NCI-H748 (cell line): ENCODE measurements around the gene NDUFS5.
A peak's percentile ranks its signal among the peaks of the same experiment; 100 is the strongest.
"Not testable (repeated sequence)": the region's sequence is repeated elsewhere in the genome, so short reads cannot be mapped to it uniquely, and the experiment has no call there.

ENCODE experiments used
- DNase-seq: peaks from one replicate; lab custom pipeline; 2025; ENCODE audit not compliant: unreplicated experiment; lab: John Stamatoyannopoulos, UW

NDUFS5 gene

DNA sequence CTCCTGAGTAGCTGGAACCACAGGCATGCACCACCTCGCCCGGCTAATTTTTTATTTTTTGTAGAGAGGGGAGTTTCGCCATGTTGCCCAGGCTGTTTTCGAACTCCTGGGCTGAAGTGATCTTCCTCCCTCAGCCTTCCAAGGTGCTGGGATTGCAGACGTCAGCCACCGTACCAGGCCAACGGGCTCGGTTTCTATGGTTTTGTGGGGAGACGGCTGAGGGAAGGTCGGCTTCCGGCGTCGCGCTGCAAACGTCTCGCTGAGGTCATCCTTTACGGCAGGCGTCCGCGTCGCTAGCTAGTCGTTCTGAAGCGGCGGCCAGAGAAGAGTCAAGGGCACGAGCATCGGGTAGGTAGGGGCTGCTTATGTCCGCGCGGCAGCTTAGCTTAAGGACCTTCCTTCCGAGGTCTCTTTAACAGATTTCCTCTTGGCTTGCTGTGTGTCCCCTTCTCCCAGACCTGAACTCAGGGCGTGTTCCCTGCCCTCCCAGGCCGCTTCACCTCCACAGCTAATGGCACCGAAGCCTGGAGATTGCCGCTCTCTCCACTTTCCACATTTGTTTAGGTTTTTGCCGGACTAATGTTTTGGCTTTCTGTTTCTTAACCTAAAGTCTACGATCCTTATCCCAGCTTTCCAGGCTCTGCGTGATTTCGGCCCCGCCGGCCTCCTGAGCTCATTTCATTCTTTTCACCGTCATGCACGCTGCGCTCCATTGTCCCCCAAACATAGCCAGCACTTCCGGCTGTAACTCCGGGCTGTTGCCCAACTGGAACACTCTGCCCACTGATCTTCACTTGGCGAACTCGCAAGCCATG, at the start of gene NDUFS5:
Gene NDUFS5, plus strand, starts transcription at position 300 of the 815 bp plus-strand sequence. CDS start 2,375 bp downstream, outside the sequence.
- DNase-seq: peak; percentile 87

DNA sequence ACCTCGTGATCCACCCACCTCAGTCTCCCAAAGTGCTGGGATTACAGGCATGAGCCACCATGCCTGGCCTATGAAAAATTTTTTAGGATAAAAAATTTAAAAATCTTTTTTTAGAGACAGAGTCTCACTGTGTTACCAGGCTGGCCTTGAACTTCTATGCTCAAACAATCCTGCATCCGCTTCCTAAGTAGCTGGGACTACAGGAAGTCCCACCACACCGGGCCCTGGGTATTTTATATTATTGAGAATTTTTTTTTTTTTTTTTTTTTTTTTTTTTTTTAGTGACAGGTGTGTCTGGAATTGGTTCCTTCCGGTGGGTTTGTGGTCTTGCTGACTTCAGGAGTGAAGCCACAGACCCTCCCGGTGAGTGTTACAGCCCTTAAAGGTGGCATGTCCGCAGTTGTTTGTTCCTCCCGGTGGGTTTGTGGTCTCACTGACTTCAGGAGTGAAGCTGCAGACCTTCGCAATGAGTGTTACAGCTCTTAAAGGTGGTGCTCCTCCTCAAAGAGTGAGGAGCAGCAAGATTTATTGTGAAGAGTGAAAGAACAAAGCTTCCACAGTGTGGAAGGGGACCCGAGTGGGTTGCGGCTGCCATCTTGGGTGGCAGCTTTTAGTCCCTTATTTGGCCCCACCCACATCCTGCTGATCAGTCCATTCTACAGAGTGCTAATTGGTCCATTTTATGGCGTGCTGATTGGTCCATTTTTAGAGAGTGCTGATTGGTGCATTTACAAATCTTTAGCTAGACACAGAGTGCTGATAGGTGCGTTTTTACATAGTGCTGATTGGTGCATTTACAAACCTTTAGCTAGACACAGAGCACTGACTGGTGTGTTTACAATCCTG, 48.5 kb upstream of the NDUFS5 start:
- DNase-seq: not testable (repeated sequence)

DNA sequence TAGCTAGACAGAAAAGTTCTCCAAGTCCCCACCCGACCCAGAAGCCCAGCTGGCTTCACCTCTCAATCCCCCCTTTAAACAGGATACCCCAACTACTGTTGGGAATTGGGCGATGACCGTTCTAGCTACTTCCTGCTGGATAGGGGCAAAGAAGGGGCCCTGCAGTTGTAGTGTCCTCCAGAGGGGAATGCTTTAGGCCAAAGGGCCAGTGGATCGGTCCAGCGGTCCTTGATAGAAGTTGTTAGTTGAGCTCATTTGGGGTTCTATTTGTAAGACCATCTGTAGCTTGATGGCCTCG, 48.0 kb upstream of the NDUFS5 start:
- DNase-seq: not testable (repeated sequence)

DNA sequence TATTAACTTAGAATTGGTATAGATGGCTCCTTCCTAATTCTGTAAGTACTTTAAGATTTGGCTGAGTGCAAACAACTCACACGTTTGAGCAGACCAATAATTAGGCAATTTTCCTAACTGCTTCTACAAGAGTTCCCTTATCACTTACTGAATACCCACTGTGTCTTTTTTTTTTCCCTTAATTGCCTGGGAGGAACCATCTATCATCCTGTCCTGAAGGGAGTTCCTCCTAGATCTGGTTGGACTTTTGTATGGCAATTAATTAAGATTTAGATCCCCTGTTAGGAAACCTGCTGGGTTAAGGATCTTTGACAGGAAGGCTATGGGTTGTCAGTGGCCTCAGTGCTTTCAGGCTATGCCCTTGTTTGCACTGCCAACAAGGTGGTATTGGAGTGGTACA, 46.8 kb upstream of the NDUFS5 start:
- DNase-seq: not testable (repeated sequence)

DNA sequence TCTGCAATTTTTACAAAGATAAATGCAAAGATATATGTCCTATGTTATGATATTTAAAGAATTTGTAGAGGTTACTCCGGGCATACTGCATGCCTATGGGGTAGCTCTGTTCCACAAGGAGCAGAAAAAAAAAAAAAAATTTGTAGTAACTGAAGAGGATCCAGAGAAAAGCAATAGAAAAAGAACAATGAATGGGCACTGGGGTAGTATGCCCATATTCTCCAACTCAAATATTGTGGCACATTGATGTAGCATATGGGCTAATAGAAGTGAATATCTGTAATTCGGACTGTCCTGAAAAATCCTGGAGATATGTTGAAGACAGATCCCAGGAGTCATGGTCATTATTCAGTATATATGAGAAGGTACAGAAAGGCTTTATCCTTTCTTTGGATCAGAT, 36.2 kb upstream of the NDUFS5 start:
- DNase-seq: no peak

DNA sequence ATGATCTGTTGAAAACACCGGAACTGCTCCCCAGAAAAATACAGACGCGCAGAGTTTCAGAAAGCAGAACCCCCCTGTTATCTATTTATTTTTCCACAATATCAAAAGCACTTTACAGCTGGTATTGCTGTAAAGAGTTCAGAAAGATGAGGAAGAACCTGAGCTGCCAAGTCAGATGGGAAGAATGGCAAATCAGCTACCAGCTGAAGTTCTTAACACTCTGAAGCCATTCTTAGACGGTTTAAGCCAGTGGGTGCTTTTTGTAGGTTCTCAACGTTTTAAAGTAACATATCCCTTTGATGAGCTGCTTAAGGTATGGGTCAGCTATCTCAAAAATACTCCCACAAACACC, 35.8 kb upstream of the NDUFS5 start:
- no peak for DNase-seq

DNA sequence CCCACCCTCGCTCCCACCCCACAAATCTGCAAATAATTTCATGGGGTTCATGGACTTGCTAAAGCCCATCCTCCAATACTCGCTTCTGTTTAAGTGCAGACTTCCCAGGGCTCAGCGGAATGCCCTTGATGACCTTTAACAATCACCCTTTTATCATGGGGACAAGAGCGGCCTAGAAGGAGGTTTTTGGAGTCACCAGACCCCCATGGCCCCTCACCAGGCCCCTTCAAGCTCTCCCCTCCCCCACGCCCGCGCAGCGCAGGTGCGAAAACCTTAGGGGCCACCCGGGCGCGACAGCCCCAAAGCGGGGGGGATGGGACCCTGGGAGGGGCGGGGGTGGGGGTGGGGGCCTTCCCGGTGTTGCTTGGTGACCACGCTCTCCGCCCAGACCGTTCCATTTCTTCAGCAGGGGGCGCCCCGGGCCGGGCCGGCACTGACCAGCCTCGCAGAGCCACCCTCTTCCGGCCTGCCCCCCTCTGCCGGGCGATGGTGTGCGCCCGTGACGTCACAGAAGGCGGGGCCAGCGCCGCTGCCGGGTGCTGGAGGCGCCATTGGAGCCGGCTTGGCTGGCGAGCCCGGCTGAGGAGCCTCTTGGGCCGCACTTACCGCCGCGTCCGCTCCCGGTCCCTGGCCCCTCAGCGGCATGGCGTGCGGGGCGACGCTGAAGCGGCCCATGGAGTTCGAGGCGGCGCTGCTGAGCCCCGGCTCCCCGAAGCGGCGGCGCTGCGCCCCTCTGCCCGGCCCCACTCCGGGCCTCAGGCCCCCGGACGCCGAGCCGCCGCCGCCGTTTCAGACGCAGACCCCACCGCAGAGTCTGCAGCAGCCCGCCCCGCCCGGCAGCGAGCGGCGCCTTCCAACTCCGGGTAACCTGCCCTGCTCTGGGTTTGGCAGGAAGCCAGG, 35.2 kb upstream of the NDUFS5 start, which contains the start of gene AKIRIN1:
Gene AKIRIN1, plus strand, starts transcription at position 539 of the 900 bp plus-strand sequence. Its CDS starts 105 bp downstream, at position 644.
- peak; percentile 93 for DNase-seq

DNA sequence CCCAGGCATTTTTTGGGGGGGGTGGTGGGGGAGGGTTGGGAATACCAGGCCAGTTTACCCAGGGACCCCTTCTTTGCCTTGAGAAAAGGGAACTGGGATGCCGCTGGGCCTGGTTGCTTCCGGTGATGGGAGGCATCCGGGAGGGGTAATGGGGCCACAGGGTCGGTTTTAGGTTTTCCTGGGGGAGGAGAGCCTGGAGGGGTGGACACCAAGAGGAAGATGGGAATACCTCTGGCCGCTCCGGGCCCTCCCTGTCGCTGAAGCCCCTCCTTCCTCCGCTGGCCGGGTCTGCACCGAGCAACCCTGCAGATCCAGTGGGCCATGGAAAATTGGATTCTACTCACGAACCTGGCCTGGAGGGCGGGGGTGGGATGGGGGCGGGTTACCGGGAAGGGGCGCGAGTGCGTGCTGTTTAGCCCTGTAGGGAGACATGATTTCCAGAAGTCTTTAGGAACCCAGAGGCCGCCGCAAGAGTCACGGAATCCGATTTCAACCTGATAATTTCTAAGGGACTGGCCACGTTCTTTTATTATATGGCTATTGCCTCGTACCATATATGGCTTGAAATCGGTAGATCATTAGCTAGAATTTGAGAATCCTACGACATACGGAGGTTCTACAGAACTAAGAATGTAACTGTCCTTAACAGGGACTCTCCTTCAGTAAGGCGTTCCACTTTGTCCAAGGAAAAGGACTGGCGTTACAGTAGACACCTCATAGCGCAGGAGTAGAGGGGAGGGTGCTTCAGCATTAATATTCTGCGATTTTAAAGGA, 34.3 kb upstream of the NDUFS5 start:
- DNase-seq: peak; percentile 39

DNA sequence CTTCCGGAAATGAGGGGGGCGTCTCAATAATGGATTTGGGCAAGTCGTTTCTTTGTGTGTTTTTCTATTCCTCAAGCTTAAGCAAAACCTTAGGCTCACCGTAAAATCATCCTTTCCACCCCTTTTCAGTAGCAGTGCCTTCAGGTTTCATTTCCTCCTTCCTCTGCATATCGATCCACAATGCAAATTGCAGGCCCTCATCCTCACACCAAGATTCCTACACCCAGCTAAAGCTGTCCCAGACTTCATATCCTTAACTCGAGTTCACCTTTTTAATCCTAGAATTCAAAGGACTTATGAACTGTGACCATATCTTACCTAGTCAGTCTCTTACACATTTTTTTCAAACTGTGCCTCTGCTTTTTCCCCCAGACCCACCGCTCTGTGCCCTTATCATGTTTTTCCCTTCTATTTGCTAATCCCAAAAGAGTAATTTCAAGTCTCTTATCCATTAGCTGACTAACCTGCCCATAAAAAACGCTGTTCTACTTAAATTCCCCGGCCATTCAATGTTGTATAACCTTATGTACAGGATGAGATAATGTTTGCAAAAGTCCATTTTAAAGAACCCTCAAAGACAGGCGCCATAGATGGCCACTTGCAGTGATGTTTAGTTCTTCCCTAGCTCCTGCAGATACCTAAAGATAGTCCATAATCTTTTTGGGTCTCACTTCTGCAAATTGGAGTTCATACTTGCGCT, 33.6 kb upstream of the NDUFS5 start:
- no peak for DNase-seq

DNA sequence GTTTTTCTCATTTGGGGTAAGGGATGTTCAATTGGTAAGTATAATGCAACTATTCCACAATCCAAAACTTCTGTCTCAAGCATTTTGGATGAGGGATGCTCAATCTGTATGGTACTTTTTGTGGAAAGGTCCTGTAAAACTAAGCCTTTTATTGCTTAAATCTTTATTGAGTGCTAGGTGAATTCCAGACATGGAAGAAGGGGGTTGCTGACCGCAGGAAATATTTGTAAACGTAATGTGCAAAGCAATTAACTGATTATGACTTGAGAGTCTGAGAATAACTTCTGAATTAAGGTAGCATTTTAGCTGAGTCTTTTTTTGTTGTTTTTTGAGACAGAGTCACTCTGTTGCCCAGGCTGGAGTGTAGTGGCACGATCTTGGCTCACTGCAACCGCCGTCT, 32.0 kb upstream of the NDUFS5 start:
- no peak for DNase-seq

DNA sequence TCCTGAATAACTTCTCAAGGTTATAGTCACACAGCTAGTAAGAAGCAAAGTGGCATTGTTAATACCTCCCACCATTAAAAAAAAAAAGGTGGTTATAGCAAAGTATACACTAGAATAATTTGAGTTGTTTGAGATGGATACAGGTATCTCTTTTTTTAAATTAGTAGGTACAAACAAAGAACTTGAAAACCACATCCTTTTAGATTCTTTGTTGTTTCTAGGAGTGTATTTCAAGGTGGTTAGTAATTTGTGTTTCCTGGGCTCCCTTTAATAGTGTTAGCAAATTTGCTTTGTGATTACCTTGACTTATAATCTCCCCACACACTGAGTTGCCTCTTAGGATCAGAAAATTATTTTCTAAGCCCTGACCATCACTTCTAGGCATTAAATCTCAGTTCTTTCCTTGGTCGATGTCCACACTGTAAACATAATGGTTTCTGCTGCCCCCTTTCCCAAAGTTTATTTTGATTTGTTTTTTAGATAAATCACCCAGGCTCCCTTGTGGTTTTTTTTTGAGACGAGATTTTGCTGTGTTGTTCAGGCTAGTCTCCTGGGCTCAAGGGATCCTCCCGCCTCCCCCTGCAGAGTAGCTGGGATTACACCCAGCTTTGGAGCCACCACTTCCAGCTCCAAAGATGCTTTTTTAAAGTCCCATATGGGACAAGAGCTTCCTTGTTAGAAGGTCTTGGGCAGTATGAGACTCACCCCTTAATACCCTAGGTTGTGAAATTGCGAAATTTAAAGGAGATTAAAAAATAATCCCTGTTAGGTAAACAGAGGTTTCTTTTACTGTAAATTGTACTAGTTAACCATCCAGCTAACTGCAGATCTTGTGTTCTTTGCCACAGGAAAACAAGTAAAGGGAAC, 28.9 kb upstream of the NDUFS5 start:
- no peak for DNase-seq

DNA sequence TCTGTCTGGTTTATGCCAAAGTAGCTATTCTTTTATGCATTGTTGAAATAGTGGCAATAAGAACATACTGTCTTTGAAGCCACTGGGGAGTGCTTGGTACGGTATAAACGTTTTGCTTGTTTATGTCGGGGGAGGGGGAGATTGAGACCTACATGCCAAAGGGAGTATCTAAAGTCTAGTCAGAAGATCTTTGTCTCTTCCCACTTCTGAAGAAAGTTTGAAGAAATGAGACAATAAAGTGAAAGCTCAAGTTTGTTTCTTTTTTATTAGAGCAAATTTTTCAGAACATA, 28.3 kb upstream of the NDUFS5 start:
- DNase-seq: no peak

DNA sequence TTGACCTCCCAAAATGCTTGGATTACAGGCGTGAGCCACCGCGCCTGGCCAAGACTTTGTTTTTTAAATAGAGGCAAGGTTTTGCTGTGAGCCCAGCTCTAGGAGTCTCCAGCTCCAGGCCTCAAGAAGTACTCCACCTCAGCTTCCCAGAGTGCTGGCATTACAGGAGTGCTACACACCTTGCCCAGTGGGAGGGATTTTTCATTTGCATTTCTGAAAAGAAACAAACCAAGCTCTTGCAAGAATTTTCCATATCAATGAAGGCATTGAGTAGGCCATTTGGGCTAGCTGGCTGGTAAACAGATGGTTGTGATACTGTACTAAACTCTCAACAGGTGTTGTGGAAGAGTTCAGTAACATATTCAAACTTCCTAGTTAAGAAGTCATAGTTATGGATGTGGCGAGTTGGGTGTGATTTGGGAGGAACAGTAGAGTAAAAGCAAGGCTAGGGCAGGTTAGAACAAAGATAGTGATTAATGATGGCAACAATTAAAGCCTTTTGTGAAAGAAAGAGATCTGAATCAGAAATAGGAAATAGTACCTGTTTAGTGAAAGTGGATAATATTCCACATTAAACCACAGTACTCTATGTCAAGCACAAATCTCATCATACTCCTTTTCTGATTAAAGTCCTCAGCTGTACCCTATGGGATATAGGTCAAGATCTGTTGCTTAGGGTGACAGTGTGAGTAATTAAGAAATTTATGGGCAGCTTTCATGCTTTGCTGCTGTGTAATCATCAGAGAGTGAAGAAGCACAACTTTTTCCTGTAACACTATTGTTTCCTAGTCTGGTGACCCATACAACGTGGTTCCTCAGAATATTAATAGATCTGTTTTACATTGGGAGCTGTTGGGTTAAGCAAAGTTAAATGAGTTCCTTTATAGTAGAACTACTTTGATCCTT, 24.4 kb upstream of the NDUFS5 start:
- DNase-seq: no peak

DNA sequence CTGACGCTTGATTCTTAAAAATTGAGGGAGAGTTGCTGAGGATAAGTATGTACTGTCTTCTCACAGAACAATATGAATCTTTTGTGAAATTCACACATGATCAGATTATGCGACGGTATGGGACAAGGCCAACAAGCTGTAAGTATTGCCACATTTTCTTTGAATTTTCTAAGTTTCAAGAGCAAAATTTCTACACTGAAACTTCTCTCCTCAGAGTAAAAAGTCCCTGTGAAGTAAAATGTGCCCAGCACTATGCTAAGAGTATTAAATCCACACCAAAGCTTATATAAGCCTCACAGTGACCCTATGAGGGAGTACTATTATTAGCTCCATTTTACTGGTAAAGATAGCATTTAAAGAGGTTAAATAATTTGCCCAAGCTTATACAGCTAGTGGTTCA, 22.9 kb upstream of the NDUFS5 start:
- DNase-seq: no peak

DNA sequence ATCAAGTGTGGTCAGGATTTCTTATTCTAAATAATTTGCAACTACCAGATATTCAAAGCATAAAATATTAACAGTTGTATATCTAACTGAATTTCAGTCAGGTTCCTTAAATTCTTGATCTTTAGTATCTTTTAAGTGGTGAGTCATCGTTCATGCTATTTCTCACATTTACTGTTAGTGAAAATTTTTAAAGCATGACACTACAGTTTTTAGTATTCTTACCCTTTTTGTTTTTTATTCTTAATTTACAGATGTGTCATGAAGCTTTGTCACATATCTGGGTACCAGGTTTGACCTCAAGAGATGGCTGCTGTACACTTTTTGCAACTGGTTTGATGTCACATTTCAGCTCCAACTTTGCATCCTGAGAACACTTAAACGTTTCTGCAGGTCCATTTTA, 22.4 kb upstream of the NDUFS5 start:
- no peak for DNase-seq

DNA sequence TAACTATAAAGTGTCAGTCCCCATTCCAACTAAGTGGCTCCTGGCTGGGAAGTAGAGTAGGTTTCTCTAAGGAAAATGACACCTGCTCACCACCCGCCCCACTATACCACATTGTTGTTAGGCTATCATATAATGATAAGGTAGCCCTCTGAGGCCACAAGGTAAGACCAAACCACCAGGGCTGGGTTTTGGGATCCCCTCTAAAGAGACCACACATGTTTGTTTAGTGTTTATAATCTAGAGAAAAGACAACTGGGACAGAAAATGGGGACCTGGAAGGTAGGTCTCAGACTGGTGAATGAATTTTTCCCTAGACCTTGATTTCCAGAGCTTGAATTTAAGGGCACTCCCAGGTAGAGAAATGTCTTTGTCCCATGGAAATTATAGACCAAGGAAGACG, 19.9 kb upstream of the NDUFS5 start:
- DNase-seq: no peak

DNA sequence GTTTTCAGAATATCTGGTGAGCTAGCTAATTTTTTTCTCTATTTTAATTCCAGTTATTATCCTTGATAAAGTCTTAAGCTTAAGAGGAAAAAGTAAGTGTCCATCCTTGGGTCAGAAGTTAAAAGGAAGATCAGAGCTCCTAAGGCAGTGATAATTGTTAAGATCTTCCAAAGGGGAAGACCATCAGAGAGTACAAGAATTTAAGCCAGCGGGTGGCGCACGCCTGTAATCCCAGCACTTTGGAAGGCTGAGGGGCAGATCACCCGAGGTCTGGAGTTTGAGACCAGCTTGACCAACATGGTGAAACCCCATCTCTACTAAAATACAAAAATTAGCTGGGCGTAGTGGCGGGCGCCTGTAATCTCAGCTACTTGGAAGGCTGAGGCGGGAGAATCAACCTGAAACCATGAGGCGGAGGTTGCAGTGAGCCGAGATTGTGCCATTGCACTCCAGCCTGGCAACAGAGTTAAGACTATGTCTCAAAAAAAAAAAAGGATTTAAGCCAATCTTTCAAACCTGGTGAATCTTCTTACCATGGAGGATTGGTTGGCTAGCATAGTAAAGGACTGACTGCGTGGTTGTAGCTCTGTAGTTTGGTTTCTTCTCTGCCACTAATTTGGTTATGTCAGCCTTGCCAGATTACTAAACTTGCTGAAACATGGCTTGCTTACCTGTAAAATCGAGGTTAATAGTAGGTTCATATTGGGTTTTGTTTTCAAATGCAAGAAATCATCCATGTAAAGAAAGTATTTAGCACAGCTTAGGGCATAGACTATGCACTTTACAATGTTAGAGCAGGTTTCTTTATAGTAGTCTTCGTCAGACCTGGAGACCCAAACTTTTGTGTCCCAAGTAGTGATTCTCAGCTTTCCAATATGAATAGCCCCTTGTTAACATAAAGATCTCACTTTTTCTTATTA, 19.2 kb upstream of the NDUFS5 start:
- DNase-seq: no peak
